Heart left ventricle (tissue), 13 donors: ENCODE data around the gene CELSR3.

Source experiments
- CTCF ChIP-seq, 12 donors: fragments of 200-600 bp; sonication (generic) in 4 of 12; IDR thresholded peaks; one replicate each; pipeline versions ENCODE4 v1.5.0 to v1.8.0; 2018 to 2022; ENCODE audit warnings: antibody characterized with exemption in 12 of 12, mild to moderate bottlenecking in 5 of 12
- POLR2A ChIP-seq, 2 donors: fragments of 450-650 bp; IDR thresholded peaks; one replicate each; pipeline ENCODE4 v1.6.1; 2017; ENCODE audit warnings: antibody characterized with exemption in 2 of 2, mild to moderate bottlenecking in 2 of 2, moderate library complexity in 2 of 2
- donor health status: ischemic (EF 13 %, LVEDD 7.1; RV severe dilation, severe dysfunction).
- donor health status: DM: no; HTN: yes; CAD: no.
- donor health status: DM: no; HTN: no; CAD: no.
- donor health status: ischemic (EF 25% LVEDD 6.9; RV normal size, moderate dysfunction).
- donor health status: ischemic (EF 25% LVEDD 5.7; RV mildly dilated, moderate dysfunction).
- donor health status: ischemic (EF 35%, LVEDD 5.7; RV mildly dilated, moderate dysfunction).
- donor health status: nonischemic (EF 11% LVEDD 7.7; RV severe dilation, severe dysfunction).
- donor health status: DM: yes; HTN: yes; CAD: no.
- donor health status: PGD.
- donor health status: ischemic (EF 29% LVEDD 5.4; RV normal size, mild dysfunction).
- donor health status: nonischemic (EF 23%, LVEDD 6.1; RV moderate dilation, normal function).

- TF ChIP-seq CTCF (IDR thresholded peaks at IDR 0.05) (no peak), POLR2A (IDR thresholded peaks at IDR 0.05) (no peak)
Measured at GRCh38 chr3:48678566-48679380, 16.1 kb upstream of the CELSR3 start.
